IMR-90 (cell line): Measurements from ENCODE around the gene TARS3. TPM values are rescaled to one million over a fixed set of nuclear protein-coding genes. Genes with fewer than 3 reads are reported as not detected.

Experiments used
- ATAC-seq: fragments of 200-7000 bp; cut with Tn5 transposase; 2 replicates; pipeline ENCODE4 v1.9.1; 2020; ENCODE audit warnings: low read depth, mild to moderate bottlenecking, moderate library complexity
- BruUV-seq: library from RNA; stranded (reverse); fragments of 400-500 nt; replicated peaks from 2 replicates; lab custom pipeline; 2021; lab: Mats Ljungman, UMichigan
- CTCF ChIA-PET: fragments of 300-600 bp; formaldehyde crosslinking; extraction: SDS; loops from one replicate; lab custom pipeline; 2021; ENCODE audit warnings: antibody characterized with exemption; lab: Yijun Ruan, JAX
- POLR2A ChIA-PET: fragments of 300-600 bp; sonication (Branson Sonifier 250); formaldehyde crosslinking; loops from one replicate; lab custom pipeline; 2022; ENCODE audit warnings: antibody characterized with exemption; ENCODE audit not compliant: unreplicated experiment; lab: Charles Lee
- DNase-seq: peaks from one replicate; pipeline ENCODE4 v3.0.0; 2013
- H2AFZ ChIP-seq: replicated peaks from 2 replicates; pipeline ENCODE3; 2013; ENCODE audit warnings: low read length, mild to moderate bottlenecking; ENCODE audit not compliant: poor library complexity
- H2AK5ac ChIP-seq: 2 replicates; pipeline ENCODE4 v1.6.1; 2013; ENCODE audit warnings: low read depth, low read length, inconsistent platforms
- H2AK9ac ChIP-seq: replicated peaks from 2 replicates; pipeline ENCODE3; 2013; ENCODE audit warnings: mild to moderate bottlenecking, low read depth, low read length, moderate library complexity; ENCODE audit not compliant: poor library complexity
- H2BK120ac ChIP-seq: 2 replicates; pipeline ENCODE4 v1.6.1; 2013; ENCODE audit warnings: low read depth, low read length, inconsistent platforms
- H2BK15ac ChIP-seq: 3 replicates; pipeline ENCODE4 v1.6.1; 2013; ENCODE audit warnings: low read depth, low read length, inconsistent platforms
- H2BK20ac ChIP-seq: 2 replicates; pipeline ENCODE4 v1.6.1; 2013; ENCODE audit warnings: low read depth, mild to moderate bottlenecking, inconsistent platforms, low read length, moderate library complexity
- H2BK5ac ChIP-seq: 2 replicates; pipeline ENCODE4 v1.6.1; 2013; ENCODE audit warnings: mild to moderate bottlenecking, low read depth, low read length, inconsistent platforms; ENCODE audit not compliant: poor library complexity, severe bottlenecking
- H3K14ac ChIP-seq: replicated peaks from 2 replicates; pipeline ENCODE4 v1.6.1; 2013; ENCODE audit warnings: low read depth, low read length, inconsistent platforms
- H3K18ac ChIP-seq: 2 replicates; pipeline ENCODE4 v1.6.1; 2013; ENCODE audit warnings: low read depth, low read length, control low read depth
- H3K23ac ChIP-seq: 2 replicates; pipeline ENCODE4 v1.6.1; 2013; ENCODE audit warnings: low read depth, low read length, inconsistent platforms
- H3K27ac ChIP-seq: 2 replicates; pipeline ENCODE4 v1.5.1; 2013; ENCODE audit warnings: mild to moderate bottlenecking, control low read depth, low read length; ENCODE audit not compliant: insufficient read depth
- H3K27me3 ChIP-seq: 2 replicates; pipeline ENCODE4 v1.6.1; 2013; ENCODE audit warnings: low read length; ENCODE audit not compliant: control insufficient read depth, insufficient read depth
- H3K36me3 ChIP-seq: 2 replicates; pipeline ENCODE4 v1.6.1; 2013; ENCODE audit warnings: low read length, mixed read lengths; ENCODE audit not compliant: control insufficient read depth, insufficient read depth
- H3K4ac ChIP-seq: 2 replicates; pipeline ENCODE4 v1.6.1; 2013; ENCODE audit warnings: low read depth, low read length, inconsistent platforms
- H3K4me1 ChIP-seq: 2 replicates; pipeline ENCODE4 v1.6.1; 2013; ENCODE audit warnings: low read length, mixed read lengths; ENCODE audit not compliant: control insufficient read depth, insufficient read depth
- H3K4me2 ChIP-seq: 2 replicates; pipeline ENCODE4 v1.6.1; 2013; ENCODE audit warnings: low read depth, mild to moderate bottlenecking, control low read depth, low read length, moderate library complexity
- H3K4me3 ChIP-seq: 2 replicates; pipeline ENCODE4 v1.5.1; 2013; ENCODE audit warnings: low read depth, mild to moderate bottlenecking, control low read depth, low read length, moderate library complexity; ENCODE audit not compliant: insufficient read depth
- H3K56ac ChIP-seq: 2 replicates; pipeline ENCODE4 v1.6.1; 2013; ENCODE audit warnings: low read length, inconsistent platforms; ENCODE audit not compliant: insufficient read depth; ENCODE audit errors: extremely low read depth
- H3K79me1 ChIP-seq, 2 experiments: 2 replicates each; pipeline ENCODE4 v1.6.1; 2013; ENCODE audit warnings: low read length in 2 of 2, inconsistent platforms in 1 of 2, low read depth in 1 of 2
- H3K9ac ChIP-seq: 2 replicates; pipeline ENCODE4 v1.6.1; 2013; ENCODE audit warnings: low read depth, low read length, control low read depth
- H3K9me1 ChIP-seq: 2 replicates; pipeline ENCODE4 v1.6.1; 2013; ENCODE audit warnings: low read length, inconsistent platforms; ENCODE audit not compliant: insufficient read depth
- H3K9me3 ChIP-seq: 2 replicates; pipeline ENCODE4 v1.6.1; 2013; ENCODE audit warnings: low read length; ENCODE audit not compliant: control insufficient read depth, insufficient read depth
- H4K20me1 ChIP-seq: 2 replicates; pipeline ENCODE4 v1.6.1; 2013; ENCODE audit warnings: low read length, inconsistent platforms; ENCODE audit not compliant: insufficient read depth
- H4K5ac ChIP-seq: 2 replicates; pipeline ENCODE4 v1.6.1; 2013; ENCODE audit warnings: mild to moderate bottlenecking, low read depth, low read length, control low read depth
- H4K8ac ChIP-seq, 2 experiments: 2 replicates each; pipeline ENCODE4 v1.6.1; 2013; ENCODE audit warnings: low read depth in 2 of 2, low read length in 2 of 2, control low read depth in 1 of 2, inconsistent platforms in 1 of 2
- H4K91ac ChIP-seq: 2 replicates; pipeline ENCODE4 v1.6.1; 2013; ENCODE audit warnings: low read depth, low read length, inconsistent platforms; ENCODE audit not compliant: insufficient read depth
- BHLHE40 ChIP-seq: fragments of 150-350 bp; IDR thresholded peaks from 2 replicates; pipeline ENCODE4 v1.6.1; 2016; ENCODE audit warnings: mild to moderate bottlenecking, low read depth, low read length
- ELK1 ChIP-seq: fragments of 150-350 bp; IDR thresholded peaks from 2 replicates; pipeline ENCODE4 v1.6.1; 2016; ENCODE audit warnings: low read depth, mild to moderate bottlenecking, low read length, moderate library complexity, borderline replicate concordance
- FOS ChIP-seq: fragments of 150-350 bp; IDR thresholded peaks from 2 replicates; pipeline ENCODE4 v1.6.1; 2016; ENCODE audit warnings: low read depth, low read length
- MAZ ChIP-seq: IDR thresholded peaks from 2 replicates; pipeline ENCODE4 v1.6.1; 2012; ENCODE audit warnings: low read depth, mild to moderate bottlenecking, low read length, improper control_type of control experiment, moderate library complexity, borderline replicate concordance
- MXI1 ChIP-seq: IDR thresholded peaks from 2 replicates; pipeline ENCODE4 v1.6.1; 2012; ENCODE audit warnings: low read depth, mild to moderate bottlenecking, low read length, moderate library complexity, borderline replicate concordance
- NFE2L2 ChIP-seq: fragments of 150-350 bp; IDR thresholded peaks from 2 replicates; pipeline ENCODE4 v1.6.1; 2016; ENCODE audit warnings: low read depth, mild to moderate bottlenecking, low read length
- POLR2A ChIP-seq: IDR thresholded peaks from 2 replicates; pipeline ENCODE4 v1.6.1; 2012; ENCODE audit warnings: mild to moderate bottlenecking, low read depth, low read length
- RCOR1 ChIP-seq: IDR thresholded peaks from 2 replicates; pipeline ENCODE4 v1.6.1; 2012; ENCODE audit warnings: mild to moderate bottlenecking, low read length, improper control_type of control experiment; ENCODE audit not compliant: insufficient replicate concordance
- USF2 ChIP-seq: fragments of 150-350 bp; IDR thresholded peaks from 2 replicates; pipeline ENCODE4 v1.6.1; 2017; ENCODE audit warnings: mild to moderate bottlenecking, antibody characterized with exemption, low read length, low read depth
- WGBS, 2 experiments: methylation state at CpG; one replicate each; pipeline versions ENCODE4 v1.1.5 to v1.1.7; 2013; ENCODE audit warnings: missing lambda C conversion rate in 2 of 2; ENCODE audit not compliant: insufficient read length in 1 of 2; ENCODE audit errors: extremely low coverage in 2 of 2; 5-methylcytosine and 5-hydroxymethylcytosine counted together
- dilution Hi-C: fragments of 300-500 bp; cut with HindIII; formaldehyde crosslinking; loops from one replicate; pipeline ENCODE4 v1.14.3; 2018; ENCODE audit warnings: low sequenced_read_pairs; ENCODE audit not compliant: unreplicated experiment
- in situ Hi-C: fragments of 300-500 bp; cut with MboI; formaldehyde crosslinking; loops from 3 replicates; pipeline ENCODE4 v1.14.3; 2019; ENCODE audit warnings: low sequenced_read_pairs, inconsistent platforms, mixed read lengths
- intact Hi-C: fragments of 100-400 bp; cut with micrococcal nuclease; formaldehyde crosslinking; loops from 2 replicates; pipeline ENCODE4 v1.10.0; 2022
- polyA plus RNA-seq, 3 experiments: library from polyadenylated mRNA; depleted of rRNA; stranded (reverse); fragments of >200 nt; gene quantifications; 2 replicates each; pipeline ENCODE4 v1.2.3, GENCODE V29; 2012; ENCODE audit warnings: low replicate concordance in 1 of 3
- total RNA-seq: library from RNA; depleted of rRNA; stranded (reverse); fragments of >200 nt; gene quantifications from 2 replicates; pipeline ENCODE4 v1.2.3, GENCODE V29; 2012

The TARS3 gene
- total and polyA plus RNA-seq, 2 of the 4 experiments (the other 2 are of a cell fraction): 3.4 to 9.3 TPM

GRCh38 chr15:101619615-101619865 lies 104.7 kb downstream of the TARS3 start:
- peaks cover 3% of the 10 kb centered on the region for H3K4me1 ChIP-seq
- BruUV-seq: no TSS peak
- in situ Hi-C loops: no loop called here
- no peak overlapping the region for H4K91ac ChIP-seq
- H3K36me3 ChIP-seq: no peaks in the 10 kb centered on the region
- no peak overlapping the region for H2BK5ac ChIP-seq
- no peak overlapping the region for H3K18ac ChIP-seq
- no peak overlapping the region for H2BK120ac ChIP-seq
- H3K9ac ChIP-seq: no peak overlapping the region
- ChIA-PET CTCF (no interaction called here), POLR2A (no interaction called here)
- no peak overlapping the region for H2AFZ ChIP-seq
- H2BK15ac ChIP-seq: no peak overlapping the region
- no peaks in the 10 kb centered on the region for H3K79me1 ChIP-seq
- H2AK9ac ChIP-seq: no peak overlapping the region
- H3K9me3 ChIP-seq: no peaks in the 10 kb centered on the region
- no peak overlapping the region for H3K56ac ChIP-seq
- no peak overlapping the region for H3K27ac ChIP-seq
- 0 out of 2 replicates have a peak, but pooled peaks cover 2% of the 10 kb centered on the region for H3K9me1 ChIP-seq
- no peak overlapping the region for H3K14ac ChIP-seq
- no peak for DNase-seq
- WGBS, 2 experiments: no CpG with 5 or more reads among the region's 6 CpGs
- no peak overlapping the region for H4K5ac ChIP-seq
- no peak overlapping the region for H2AK5ac ChIP-seq
- H3K27me3 ChIP-seq: no peaks in the 10 kb centered on the region; the same call in 1 of the 2 replicates
- dilution Hi-C loops: no loop called here
- intact Hi-C loops: no loop called here
- no peak overlapping the region for H3K4me3 ChIP-seq
- no peak for TF ChIP-seq MXI1
- TF ChIP-seq RCOR1: no peak
- TF ChIP-seq POLR2A: no peak
- TF ChIP-seq ELK1: no peak
- no peak for TF ChIP-seq FOS
- no peak for TF ChIP-seq BHLHE40
- no peak for TF ChIP-seq NFE2L2
- no peak for TF ChIP-seq USF2
- no peak for TF ChIP-seq MAZ
- no peak overlapping the region for H4K8ac ChIP-seq
- no peaks in the 10 kb centered on the region for H4K20me1 ChIP-seq
- no peak for ATAC-seq
- no peak overlapping the region for H2BK20ac ChIP-seq
- no peak overlapping the region for H3K4me2 ChIP-seq
- H3K23ac ChIP-seq: no peak overlapping the region
- no peak overlapping the region for H3K4ac ChIP-seq
